HepG2 (cell line): Measurements from ENCODE around the gene DCP1B.

ENCODE experiments used
- CTCF ChIP-seq: sonication (generic); formaldehyde crosslinking; IDR thresholded peaks from 2 replicates; pipeline ENCODE4 v1.5.0; 2020; ENCODE audit warnings: mild to moderate bottlenecking, missing genetic modification reagents, moderate library complexity
- JUN ChIP-seq: sonication (generic); formaldehyde crosslinking; IDR thresholded peaks from 2 replicates; pipeline ENCODE4 v1.4.0; 2020; ENCODE audit warnings: mild to moderate bottlenecking, missing genetic modification reagents
- KDM1A ChIP-seq: IDR thresholded peaks from 2 replicates; pipeline ENCODE4 v1.6.1; 2016; ENCODE audit warnings: missing compliant biosample characterization
- NR2F6 ChIP-seq, 2 experiments: IDR thresholded peaks; 2 replicates each; pipeline ENCODE4 v1.6.1; 2016; ENCODE audit warnings: antibody characterized with exemption in 1 of 2, mild to moderate bottlenecking in 1 of 2
- PRDM4 ChIP-seq: sonication (generic); formaldehyde crosslinking; IDR thresholded peaks from 2 replicates; pipeline ENCODE4 v1.9.0; 2021; ENCODE audit warnings: missing genetic modification reagents, borderline replicate concordance
- SP2 ChIP-seq: sonication (generic); formaldehyde crosslinking; IDR thresholded peaks from 2 replicates; pipeline ENCODE4 v1.5.1; 2020; ENCODE audit warnings: mild to moderate bottlenecking, missing genetic modification reagents
- TAF1 ChIP-seq: sonication (generic); formaldehyde crosslinking; IDR thresholded peaks from 2 replicates; pipeline ENCODE4 v1.4.0; 2020; ENCODE audit warnings: missing genetic modification reagents
- ZNF776 ChIP-seq: sonication (generic); formaldehyde crosslinking; IDR thresholded peaks from 2 replicates; pipeline ENCODE4 v1.4.0; 2020; ENCODE audit warnings: mild to moderate bottlenecking, missing genetic modification reagents
- TF ChIP-seq, protein P1 (sequence below), 2 experiments: sonication (generic) in 1 of 2; formaldehyde crosslinking in 1 of 2; IDR thresholded peaks; 2 replicates each; pipeline versions ENCODE4 v1.4.0 to v1.6.1; 2018 to 2020; ENCODE audit warnings: missing genetic modification reagents in 2 of 2, borderline replicate concordance in 1 of 2, low read depth in 1 of 2, mild to moderate bottlenecking in 1 of 2, missing biosample characterization in 1 of 2

- TF ChIP-seq CTCF (CRISPR knock-in tag) (no peak), ZNF776 (no peak), JUN (CRISPR knock-in tag) (no peak), TAF1 (CRISPR knock-in tag) (no peak), NR2F6 (IDR thresholded peaks at IDR 0.05) (no peak), NR2F6 (CRISPR knock-in tag; IDR thresholded peaks at IDR 0.05) (no peak), KDM1A (CRISPR knock-in tag) (no peak), SP2 (CRISPR knock-in tag) (no peak), PRDM4 (CRISPR knock-in tag) (no peak)
- TF ChIP-seq, protein P1, sequence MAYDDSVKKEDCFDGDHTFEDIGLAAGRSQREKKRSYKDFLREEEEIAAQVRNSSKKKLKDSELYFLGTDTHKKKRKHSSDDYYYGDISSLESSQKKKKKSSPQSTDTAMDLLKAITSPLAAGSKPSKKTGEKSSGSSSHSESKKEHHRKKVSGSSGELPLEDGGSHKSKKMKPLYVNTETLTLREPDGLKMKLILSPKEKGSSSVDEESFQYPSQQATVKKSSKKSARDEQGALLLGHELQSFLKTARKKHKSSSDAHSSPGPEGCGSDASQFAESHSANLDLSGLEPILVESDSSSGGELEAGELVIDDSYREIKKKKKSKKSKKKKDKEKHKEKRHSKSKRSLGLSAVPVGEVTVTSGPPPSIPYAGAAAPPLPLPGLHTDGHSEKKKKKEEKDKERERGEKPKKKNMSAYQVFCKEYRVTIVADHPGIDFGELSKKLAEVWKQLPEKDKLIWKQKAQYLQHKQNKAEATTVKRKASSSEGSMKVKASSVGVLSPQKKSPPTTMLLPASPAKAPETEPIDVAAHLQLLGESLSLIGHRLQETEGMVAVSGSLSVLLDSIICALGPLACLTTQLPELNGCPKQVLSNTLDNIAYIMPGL (CRISPR knock-in tag; IDR thresholded peaks at IDR 0.05; ENCODE audit: borderline replicate concordance in 1 of 2, low read depth in 1 of 2): no peak
Observed at GRCh38 chr12:1929241-1929984, 74.8 kb downstream of the DCP1B start.
